SU-DHL-6 (cell line): ENCODE results near the gene CCM2.

ENCODE experiments used
- CTCF ChIP-seq: fragments of 200-600 bp; sonication (generic); IDR thresholded peaks from one replicate; pipeline ENCODE4 v1.5.1; 2017; ENCODE audit warnings: antibody characterized with exemption, mild to moderate bottlenecking, low read length, moderate library complexity; ENCODE audit not compliant: insufficient read depth, poor library complexity, severe bottlenecking
- EZH2phosphoT487 ChIP-seq: fragments of 200-600 bp; sonication (generic), shearing (Covaris generic); conservative IDR thresholded peaks from 2 replicates; pipeline ENCODE4 v1.6.1; 2018; ENCODE audit warnings: mild to moderate bottlenecking, antibody characterized with exemption, low read length, moderate library complexity, mixed read lengths

GRCh38 chr7:45104844-45105587, 105.0 kb downstream of the CCM2 start:
- TF ChIP-seq CTCF, result no peak
- TF ChIP-seq EZH2phosphoT487, result no peak
